H9 (cell line): ENCODE results near the gene PARD3. TPM values are rescaled to one million over a fixed set of nuclear protein-coding genes. Genes with fewer than 3 reads are reported as not detected.

Experiments
- DNase-seq: peaks from one replicate; pipeline ENCODE4 v3.0.0-alpha.2; 2017
- H2AFZ ChIP-seq: one replicate; pipeline ENCODE4 v1.6.1; 2013; ENCODE audit warnings: mild to moderate bottlenecking, low read length, control low read depth, moderate library complexity
- H2AK5ac ChIP-seq: 2 replicates; pipeline ENCODE4 v1.6.1; 2013; ENCODE audit warnings: low read length, control low read depth, mixed read lengths; ENCODE audit not compliant: insufficient read length
- H2BK120ac ChIP-seq: one replicate; pipeline ENCODE4 v1.6.1; 2013; ENCODE audit warnings: low read depth, mild to moderate bottlenecking, low read length, control low read depth, inconsistent platforms; ENCODE audit not compliant: poor library complexity, severe bottlenecking
- H2BK12ac ChIP-seq: 2 replicates; pipeline ENCODE4 v1.6.1; 2013; ENCODE audit warnings: low read length, control low read depth, mixed read lengths, low read depth; ENCODE audit not compliant: insufficient read length
- H2BK15ac ChIP-seq: 2 replicates; pipeline ENCODE4 v1.6.1; 2013; ENCODE audit warnings: low read depth, low read length, control low read depth
- H2BK20ac ChIP-seq: one replicate; pipeline ENCODE4 v1.6.1; 2013; ENCODE audit warnings: low read depth, mild to moderate bottlenecking, low read length, control low read depth, inconsistent platforms; ENCODE audit not compliant: poor library complexity, severe bottlenecking
- H2BK5ac ChIP-seq: 2 replicates; pipeline ENCODE4 v1.6.1; 2013; ENCODE audit warnings: low read length, control low read depth, mixed read lengths; ENCODE audit not compliant: insufficient read length
- H3K14ac ChIP-seq: 2 replicates; pipeline ENCODE4 v1.6.1; 2013; ENCODE audit warnings: low read length, control low read depth; ENCODE audit not compliant: insufficient read depth
- H3K18ac ChIP-seq: 2 replicates; pipeline ENCODE4 v1.6.1; 2013; ENCODE audit warnings: low read depth, mild to moderate bottlenecking, mixed read lengths, low read length, control low read depth; ENCODE audit not compliant: insufficient read length
- H3K23ac ChIP-seq: 2 replicates; pipeline ENCODE4 v1.6.1; 2013; ENCODE audit warnings: low read length, control low read depth, mixed read lengths, low read depth; ENCODE audit not compliant: insufficient read length
- H3K23me2 ChIP-seq: 2 replicates; pipeline ENCODE4 v1.6.1; 2013; ENCODE audit warnings: low read depth, mild to moderate bottlenecking, mixed read lengths, low read length, control low read depth; ENCODE audit not compliant: insufficient read length, poor library complexity, severe bottlenecking
- H3K27ac ChIP-seq: 2 replicates; pipeline ENCODE4 v1.5.1; 2013; ENCODE audit warnings: low read length, control low read depth, mixed read lengths, low read depth; ENCODE audit not compliant: insufficient read length
- H3K27me3 ChIP-seq: 2 replicates; pipeline ENCODE4 v1.6.1; 2013; ENCODE audit warnings: low read length, control low read depth, inconsistent platforms; ENCODE audit not compliant: insufficient read depth
- H3K4ac ChIP-seq: 2 replicates; pipeline ENCODE4 v1.6.1; 2013; ENCODE audit warnings: low read depth, mild to moderate bottlenecking, control low read depth, inconsistent platforms, low read length, moderate library complexity
- H3K4me1 ChIP-seq: 2 replicates; pipeline ENCODE4 v1.6.1; 2013; ENCODE audit warnings: low read length, control low read depth, inconsistent platforms; ENCODE audit not compliant: insufficient read depth
- H3K4me2 ChIP-seq: 2 replicates; pipeline ENCODE4 v1.6.1; 2013; ENCODE audit warnings: low read length, control low read depth, mixed read lengths; ENCODE audit not compliant: insufficient read length, insufficient read depth
- H3K56ac ChIP-seq: 2 replicates; pipeline ENCODE4 v1.6.1; 2013; ENCODE audit warnings: low read depth, mild to moderate bottlenecking, mixed read lengths, low read length, control low read depth; ENCODE audit not compliant: insufficient read length
- H3K79me1 ChIP-seq: 2 replicates; pipeline ENCODE4 v1.6.1; 2013; ENCODE audit warnings: low read depth, mild to moderate bottlenecking, moderate library complexity, low read length, control low read depth, inconsistent platforms; ENCODE audit not compliant: insufficient read depth, poor library complexity, severe bottlenecking
- H3K79me2 ChIP-seq: 2 replicates; pipeline ENCODE4 v1.6.1; 2013; ENCODE audit warnings: low read length, control low read depth, inconsistent platforms; ENCODE audit not compliant: insufficient read depth
- H3K9ac ChIP-seq: 2 replicates; pipeline ENCODE4 v1.6.1; 2013; ENCODE audit warnings: low read length, control low read depth, mixed read lengths; ENCODE audit not compliant: insufficient read length; ENCODE audit errors: extremely low read depth
- H3K9me3 ChIP-seq: one replicate; pipeline ENCODE4 v1.6.1; 2013; ENCODE audit warnings: low read depth, low read length, inconsistent platforms; ENCODE audit not compliant: control insufficient read depth
- H3T11ph ChIP-seq: one replicate; pipeline ENCODE4 v1.6.1; 2013; ENCODE audit warnings: mild to moderate bottlenecking, low read length, control low read depth, inconsistent platforms
- H4K20me1 ChIP-seq: one replicate; pipeline ENCODE4 v1.6.1; 2013; ENCODE audit not compliant: control insufficient read depth, insufficient read length, insufficient read depth
- H4K5ac ChIP-seq: 2 replicates; pipeline ENCODE4 v1.6.1; 2013; ENCODE audit warnings: low read depth, mild to moderate bottlenecking, mixed read lengths, low read length, control low read depth; ENCODE audit not compliant: insufficient read length
- H4K8ac ChIP-seq: replicated peaks from 2 replicates; pipeline ENCODE4 v1.6.1; 2013; ENCODE audit warnings: low read length, control low read depth, mixed read lengths, low read depth; ENCODE audit not compliant: insufficient read length
- H4K91ac ChIP-seq: 2 replicates; pipeline ENCODE4 v1.6.1; 2013; ENCODE audit warnings: low read depth, mild to moderate bottlenecking, moderate library complexity, mixed read lengths, low read length, control low read depth; ENCODE audit not compliant: insufficient read length
- H3K27ac Mint-ChIP-seq, 3 experiments: 2 replicates in 2 of 3; 3 replicates in 1 of 3; pipeline ENCODE4 v1.8.0; 2020 to 2021; ENCODE audit warnings: mixed read lengths in 3 of 3, mild to moderate bottlenecking in 1 of 3, moderate library complexity in 1 of 3
- H3K27me3 Mint-ChIP-seq: 2 replicates; pipeline ENCODE4 v1.8.0; 2021; ENCODE audit warnings: low read depth, mild to moderate bottlenecking, moderate library complexity, mixed read lengths
- H3K36me3 Mint-ChIP-seq, 3 experiments: 2 replicates in 2 of 3; 3 replicates in 1 of 3; pipeline ENCODE4 v1.8.0; 2020 to 2021; ENCODE audit warnings: low read depth in 3 of 3, mixed read lengths in 3 of 3; ENCODE audit not compliant: insufficient read depth in 1 of 3
- H3K4me1 Mint-ChIP-seq, 2 experiments: 2 replicates each; pipeline ENCODE4 v1.8.0; 2020; ENCODE audit warnings: mixed read lengths in 2 of 2
- H3K4me3 Mint-ChIP-seq, 2 experiments: 2 replicates in 1 of 2; 3 replicates in 1 of 2; pipeline ENCODE4 v1.8.0; 2020 to 2021; ENCODE audit warnings: mild to moderate bottlenecking in 2 of 2, mixed read lengths in 2 of 2, moderate library complexity in 1 of 2
- H3K9me3 Mint-ChIP-seq, 2 experiments: 2 replicates in 1 of 2; 3 replicates in 1 of 2; pipeline ENCODE4 v1.8.0; 2020; ENCODE audit warnings: mild to moderate bottlenecking in 2 of 2, mixed read lengths in 2 of 2, moderate library complexity in 1 of 2
- WGBS: extraction: QIAGEN DNeasy Blood & Tissue Kit; methylation state at CpG from one replicate; pipeline ENCODE4 v1.1.7; 2013; ENCODE audit warnings: missing lambda C conversion rate, low lambda C conversion rate, mixed read lengths; ENCODE audit not compliant: insufficient read length; ENCODE audit errors: extremely low coverage; 5-methylcytosine and 5-hydroxymethylcytosine counted together
- total RNA-seq: library from RNA; stranded (reverse); gene quantifications from 2 replicates; pipeline ENCODE4 v1.2.1, GENCODE V29; 2021
- TF ChIP-seq, protein P1 (sequence below): fragments of 200-600 bp; sonication (generic); conservative IDR thresholded peaks from 3 replicates; pipeline ENCODE4 v1.8.0; 2021; ENCODE audit warnings: antibody characterized with exemption, mild to moderate bottlenecking

PARD3 gene
- total RNA-seq, 1 experiment from 2014 or later = 44.7 TPM

DNA sequence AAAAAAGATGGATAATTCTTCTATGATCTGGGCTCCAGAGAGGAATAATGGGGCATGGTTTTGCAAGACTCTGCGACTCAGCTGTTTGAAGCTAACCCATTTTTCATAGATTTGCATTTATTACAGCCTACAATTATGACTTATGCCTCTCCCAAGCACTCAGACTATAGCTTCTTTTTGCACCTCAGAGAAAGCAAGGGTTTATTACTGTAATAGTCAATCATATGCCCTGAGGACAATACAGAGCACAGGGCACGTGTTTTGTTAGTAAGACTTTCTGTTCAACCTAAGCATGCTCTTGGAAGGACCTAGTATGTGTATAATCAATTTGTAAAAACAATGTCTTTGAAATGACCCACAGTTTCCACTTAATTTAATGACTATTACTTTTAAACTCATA is 221.2 kb downstream of the PARD3 start:
- H3K27me3 ChIP-seq = no peaks in the 10 kb centered on the region
- DNase-seq = no peak

More for the DNA sequence above, 221.2 kb downstream of the PARD3 start:
- Histone ChIP-seq H4K5ac (no peak overlapping the region), H3K79me2 (no peaks in the 10 kb centered on the region), H3K27ac (no peak overlapping the region), H3K79me1 (no peaks in the 10 kb centered on the region), H2AK5ac (no peak overlapping the region), H2BK5ac (no peak overlapping the region), H3K9me3 (no peaks in the 10 kb centered on the region), H3K14ac (no peak overlapping the region), H3T11ph (no peak overlapping the region), H4K8ac (no peak overlapping the region), H3K9ac (no peak overlapping the region), H2AFZ (no peak overlapping the region), H2BK120ac (no peak overlapping the region), H3K4me2 (no peak overlapping the region), H2BK12ac (no peak overlapping the region), H3K23ac (no peak overlapping the region), H3K4ac (no peak overlapping the region), H3K4me1 (peaks cover 6% of the 10 kb centered on the region; the same call in 1 of the 2 replicates), H3K56ac (no peak overlapping the region), H4K20me1 (no peaks in the 10 kb centered on the region), H4K91ac (no peak overlapping the region), H2BK15ac (no peak overlapping the region), H3K18ac (no peak overlapping the region), H2BK20ac (no peak overlapping the region), H3K23me2 (no peaks in the 10 kb centered on the region)
- Mint-ChIP-seq H3K4me3 (no peak overlapping the region), H3K9me3 (no peaks in the 10 kb centered on the region), H3K36me3 (peaks cover 0 to 6% (median 0%) of the 10 kb centered on the region in 3 experiments; a peak in 4 of 7 replicates), H3K27me3 (no peaks in the 10 kb centered on the region), H3K4me1 (peaks cover 20 to 22% of the 10 kb centered on the region in 2 experiments), H3K27ac (no peak overlapping the region)
- no CpG with 5 or more reads among the region's 2 CpGs for WGBS
- TF ChIP-seq, protein P1, sequence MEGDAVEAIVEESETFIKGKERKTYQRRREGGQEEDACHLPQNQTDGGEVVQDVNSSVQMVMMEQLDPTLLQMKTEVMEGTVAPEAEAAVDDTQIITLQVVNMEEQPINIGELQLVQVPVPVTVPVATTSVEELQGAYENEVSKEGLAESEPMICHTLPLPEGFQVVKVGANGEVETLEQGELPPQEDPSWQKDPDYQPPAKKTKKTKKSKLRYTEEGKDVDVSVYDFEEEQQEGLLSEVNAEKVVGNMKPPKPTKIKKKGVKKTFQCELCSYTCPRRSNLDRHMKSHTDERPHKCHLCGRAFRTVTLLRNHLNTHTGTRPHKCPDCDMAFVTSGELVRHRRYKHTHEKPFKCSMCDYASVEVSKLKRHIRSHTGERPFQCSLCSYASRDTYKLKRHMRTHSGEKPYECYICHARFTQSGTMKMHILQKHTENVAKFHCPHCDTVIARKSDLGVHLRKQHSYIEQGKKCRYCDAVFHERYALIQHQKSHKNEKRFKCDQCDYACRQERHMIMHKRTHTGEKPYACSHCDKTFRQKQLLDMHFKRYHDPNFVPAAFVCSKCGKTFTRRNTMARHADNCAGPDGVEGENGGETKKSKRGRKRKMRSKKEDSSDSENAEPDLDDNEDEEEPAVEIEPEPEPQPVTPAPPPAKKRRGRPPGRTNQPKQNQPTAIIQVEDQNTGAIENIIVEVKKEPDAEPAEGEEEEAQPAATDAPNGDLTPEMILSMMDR = no peak
